Lung (tissue), 12 donors: ENCODE measurements around the gene NEK7. TPM values are rescaled to one million over a fixed set of nuclear protein-coding genes. Genes with fewer than 3 reads are reported as not detected.
A peak's percentile ranks its signal among the peaks of the same experiment; 100 is the strongest.

ENCODE experiments used
- ATAC-seq: fragments of 200-7000 bp; cut with Tn5 transposase; one replicate; pipeline ENCODE4 v1.9.1; 2020; ENCODE audit warnings: moderate number of reproducible peaks; ENCODE audit not compliant: insufficient read depth, low FRiP score
- DNase-seq, 3 donors: peaks; one replicate each; pipeline ENCODE4 v3.0.0-alpha.2; 2013 to 2017
- H3K27ac ChIP-seq, 2 donors: one replicate each; pipeline ENCODE4 v1.5.1; 2013; ENCODE audit warnings: mild to moderate bottlenecking in 2 of 2, moderate library complexity in 2 of 2, control low read depth in 1 of 2, inconsistent platforms in 1 of 2, low read depth in 1 of 2, low read length in 1 of 2
- H3K27me3 ChIP-seq, 3 donors: one replicate each; pipeline ENCODE4 v1.5.1; 2013; ENCODE audit warnings: low read length in 2 of 3; ENCODE audit not compliant: control insufficient read depth in 3 of 3, insufficient read depth in 3 of 3
- H3K36me3 ChIP-seq, 4 donors: one replicate each; pipeline ENCODE4 v1.5.1; 2013; ENCODE audit warnings: low read length in 4 of 4, mild to moderate bottlenecking in 1 of 4, moderate library complexity in 1 of 4; ENCODE audit not compliant: control insufficient read depth in 4 of 4, insufficient read depth in 4 of 4
- H3K4me1 ChIP-seq, 5 donors: one replicate each; pipeline ENCODE4 v1.5.1; 2013; ENCODE audit warnings: low read length in 5 of 5, mild to moderate bottlenecking in 2 of 5, moderate library complexity in 1 of 5; ENCODE audit not compliant: control insufficient read depth in 5 of 5, insufficient read depth in 5 of 5
- H3K4me3 ChIP-seq: one replicate; pipeline ENCODE4 v1.5.1; 2013; ENCODE audit warnings: mild to moderate bottlenecking, control low read depth, moderate library complexity
- H3K9ac ChIP-seq, 2 donors: one replicate each; pipeline ENCODE4 v1.5.1; 2013; ENCODE audit warnings: low read length in 2 of 2, control low read depth in 1 of 2; ENCODE audit not compliant: insufficient read depth in 1 of 2
- H3K9me3 ChIP-seq, 4 donors: one replicate each; pipeline ENCODE4 v1.5.1; 2013; ENCODE audit warnings: low read length in 3 of 4, mild to moderate bottlenecking in 1 of 4, moderate library complexity in 1 of 4; ENCODE audit not compliant: control insufficient read depth in 4 of 4, insufficient read depth in 3 of 4
- WGBS, 2 donors: extraction: QIAGEN DNeasy Blood & Tissue Kit; methylation state at CpG; one replicate each; pipeline ENCODE4 v1.1.7; 2013; 5-methylcytosine and 5-hydroxymethylcytosine counted together
- polyA plus RNA-seq, 2 donors: library from polyadenylated mRNA; stranded (reverse); fragments of 200-250 nt; gene quantifications; one replicate each; pipeline ENCODE4 v1.2.1, GENCODE V29; 2013
- total RNA-seq, 2 donors: library from RNA; depleted of rRNA in 1 of 2; stranded (reverse); fragments of >200 nt in 1 of 2; gene quantifications; one replicate each; pipeline ENCODE4 v1.2.1, GENCODE V29; 2014 to 2021
- TF ChIP-seq, protein P1 (sequence below): IDR thresholded peaks from 2 replicates; pipeline ENCODE4 v1.5.1; 2012; ENCODE audit warnings: mild to moderate bottlenecking; ENCODE audit errors: control extremely low read depth, extremely low read depth
- donor health status: control.
- donor health status: control.
- donor health status: Bipolar disorder and iron deficiency.
- donor health status: healthy.
- donor health status: DM: yes; HTN: yes; CAD: no.

Gene NEK7
- total and polyA plus RNA-seq, 4 donors: 23.9 to 132 (median 64.2) TPM

DNA sequence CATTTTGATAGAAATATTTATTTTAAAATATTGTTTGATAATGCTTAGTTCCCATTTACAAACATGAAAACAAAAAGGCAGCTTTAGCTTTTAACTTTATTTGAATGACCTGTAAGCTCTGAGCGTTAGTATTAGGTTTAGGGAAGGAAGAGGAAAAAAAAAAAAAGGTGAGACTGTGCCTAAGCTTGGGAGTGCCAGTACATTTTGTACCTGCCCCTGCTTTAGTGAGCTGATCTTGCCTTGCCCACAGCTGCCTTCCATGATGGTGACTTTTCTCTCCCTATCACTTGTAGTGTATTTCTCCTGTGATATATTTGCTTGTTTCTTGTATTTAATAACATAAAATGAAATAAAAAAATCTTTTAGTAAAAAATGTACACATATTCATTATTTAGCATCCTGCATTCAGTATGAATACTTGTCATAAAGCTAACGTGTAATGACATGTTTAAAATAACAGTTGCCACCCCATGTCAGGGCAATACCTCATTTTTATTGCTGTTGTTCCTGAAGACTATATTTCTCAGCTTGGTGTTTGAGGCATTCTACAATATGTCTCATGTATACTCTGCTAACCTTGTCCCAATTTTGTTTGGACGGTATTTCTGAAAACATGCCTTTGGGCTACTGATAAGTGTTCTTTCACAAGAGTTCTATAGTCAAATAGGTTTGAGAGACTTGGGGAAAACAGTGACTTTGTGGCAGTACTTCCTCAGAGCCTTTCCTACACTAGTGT, 76.3 kb downstream of the NEK7 start:
- TF ChIP-seq, protein P1, sequence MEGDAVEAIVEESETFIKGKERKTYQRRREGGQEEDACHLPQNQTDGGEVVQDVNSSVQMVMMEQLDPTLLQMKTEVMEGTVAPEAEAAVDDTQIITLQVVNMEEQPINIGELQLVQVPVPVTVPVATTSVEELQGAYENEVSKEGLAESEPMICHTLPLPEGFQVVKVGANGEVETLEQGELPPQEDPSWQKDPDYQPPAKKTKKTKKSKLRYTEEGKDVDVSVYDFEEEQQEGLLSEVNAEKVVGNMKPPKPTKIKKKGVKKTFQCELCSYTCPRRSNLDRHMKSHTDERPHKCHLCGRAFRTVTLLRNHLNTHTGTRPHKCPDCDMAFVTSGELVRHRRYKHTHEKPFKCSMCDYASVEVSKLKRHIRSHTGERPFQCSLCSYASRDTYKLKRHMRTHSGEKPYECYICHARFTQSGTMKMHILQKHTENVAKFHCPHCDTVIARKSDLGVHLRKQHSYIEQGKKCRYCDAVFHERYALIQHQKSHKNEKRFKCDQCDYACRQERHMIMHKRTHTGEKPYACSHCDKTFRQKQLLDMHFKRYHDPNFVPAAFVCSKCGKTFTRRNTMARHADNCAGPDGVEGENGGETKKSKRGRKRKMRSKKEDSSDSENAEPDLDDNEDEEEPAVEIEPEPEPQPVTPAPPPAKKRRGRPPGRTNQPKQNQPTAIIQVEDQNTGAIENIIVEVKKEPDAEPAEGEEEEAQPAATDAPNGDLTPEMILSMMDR: no peak
- peaks cover 0 to 5% (median 2%) of the 10 kb centered on the region in 4 donors for H3K9me3 ChIP-seq
- H3K27me3 ChIP-seq: no peaks in the 10 kb centered on the region
- H3K36me3 ChIP-seq: peaks cover 1 to 16% (median 7%) of the 10 kb centered on the region in 4 donors
- no peak overlapping the region for H3K27ac ChIP-seq
- no peak for DNase-seq
- 75 to 76% methylated on average over 3 of the region's 3 CpGs for WGBS, 2 donors
- peaks cover 0 to 26% (median 3%) of the 10 kb centered on the region in 5 donors for H3K4me1 ChIP-seq
- H3K9ac ChIP-seq: no peak overlapping the region
- ATAC-seq: no peak
- no peak overlapping the region for H3K4me3 ChIP-seq

DNA sequence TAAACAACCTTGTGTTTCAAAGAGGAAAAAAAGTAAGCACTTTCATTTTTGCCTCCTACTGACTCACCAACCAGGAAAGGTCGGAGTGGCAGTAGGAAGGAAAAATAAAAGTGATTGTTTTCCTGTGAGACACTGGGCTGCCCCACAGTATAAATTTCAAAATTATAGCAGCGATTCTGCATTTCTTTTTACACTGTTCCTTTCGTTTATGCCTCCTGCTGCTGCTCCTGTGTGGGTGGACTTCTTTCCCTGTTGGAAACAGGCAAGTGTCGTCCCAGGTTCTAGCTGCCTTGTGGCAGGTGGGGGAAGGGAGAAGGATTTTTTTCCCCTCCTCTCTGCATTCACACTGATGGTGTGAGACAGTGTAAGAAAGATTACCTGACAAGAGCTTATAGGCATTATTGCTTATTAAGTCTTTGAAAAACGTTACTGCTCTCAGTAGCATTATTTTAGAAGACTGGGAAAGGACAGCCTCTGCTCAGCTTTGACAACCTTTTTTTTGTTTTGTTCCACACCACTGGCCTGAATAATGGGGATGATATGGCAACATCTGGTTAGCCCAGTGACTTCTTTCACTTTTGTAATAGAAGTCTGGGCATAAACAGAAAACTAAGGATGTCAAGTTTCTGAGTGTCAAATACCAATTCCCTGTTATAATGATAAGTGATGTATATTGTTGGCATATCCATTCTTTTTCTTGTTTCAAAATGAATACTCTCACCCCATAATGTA, 77.9 kb downstream of the NEK7 start:
- Histone ChIP-seq H3K27me3 (no peaks in the 10 kb centered on the region), H3K9ac (no peak overlapping the region), H3K27ac (peak overlapping the region; percentile 13 to 46), H3K4me1 (peaks cover 0 to 29% (median 0%) of the 10 kb centered on the region in 5 donors), H3K9me3 (peaks cover 0 to 5% (median 2%) of the 10 kb centered on the region in 4 donors), H3K4me3 (no peak overlapping the region), H3K36me3 (peaks cover 1 to 16% (median 7%) of the 10 kb centered on the region in 4 donors)
- ATAC-seq (no peak), DNase-seq (no peak)
- TF ChIP-seq, protein P1: no peak
- 21 to 31% methylated on average over 5 of the region's 5 CpGs for WGBS, 2 donors

DNA sequence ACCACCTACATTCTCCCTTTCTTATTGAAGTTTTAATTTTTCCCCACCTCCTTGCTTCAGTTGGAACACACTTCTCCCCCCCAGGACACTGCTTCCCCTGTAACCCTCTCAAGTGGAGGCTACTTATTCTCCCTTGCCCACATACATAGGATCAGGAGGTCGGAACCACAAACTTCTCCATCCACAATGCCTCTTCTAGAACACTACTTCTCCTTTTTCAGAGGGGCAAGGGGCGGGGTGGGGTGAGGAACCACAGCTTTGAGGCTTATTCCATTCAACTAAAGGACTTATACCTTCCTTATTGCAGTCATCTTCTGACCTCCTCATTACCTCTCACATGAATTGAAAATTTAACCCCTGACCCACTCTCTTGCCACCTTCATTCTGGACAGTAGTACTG, 81.3 kb downstream of the NEK7 start:
- WGBS, 2 donors: 21 to 74% methylated on average over 2 of the region's 2 CpGs

More for the DNA sequence above, 81.3 kb downstream of the NEK7 start:
- Histone ChIP-seq H3K9ac (no peak overlapping the region), H3K4me1 (peaks cover 0 to 29% (median 0%) of the 10 kb centered on the region in 5 donors), H3K36me3 (peaks cover 0 to 16% (median 7%) of the 10 kb centered on the region in 4 donors), H3K27ac (no peak overlapping the region), H3K4me3 (no peak overlapping the region), H3K9me3 (peaks cover 0 to 5% (median 2%) of the 10 kb centered on the region in 4 donors), H3K27me3 (no peaks in the 10 kb centered on the region)
- peak; percentile 62 for ATAC-seq
- no peak for DNase-seq
- TF ChIP-seq, protein P1: no peak
